K562 (cell line): ENCODE results near the gene SNCB. TPM values are rescaled to one million over a fixed set of nuclear protein-coding genes. Genes with fewer than 3 reads are reported as not detected.
"Not testable (repeated sequence)": the region's sequence is repeated elsewhere in the genome, so short reads cannot be mapped to it uniquely, and the experiment has no call there.

Experiments
- ATAC-seq: fragments of 200-7000 bp; cut with Tn5 transposase; 3 replicates; pipeline ENCODE4 v1.9.1; 2020; ENCODE audit warnings: moderate library complexity
- BruUV-seq: library from RNA; stranded (reverse); fragments of 400-500 nt; replicated peaks from 2 replicates; lab custom pipeline; 2021; lab: Mats Ljungman, UMichigan
- CTCF ChIA-PET: fragments of 300-600 bp; formaldehyde crosslinking; extraction: SDS; loops from one replicate; lab custom pipeline; 2021; ENCODE audit warnings: low intra/inter-chr PET ratio; lab: Yijun Ruan, JAX
- POLR2A ChIA-PET: fragments of 300-600, 350-650 bp; sonication (Branson Sonifier 250); formaldehyde crosslinking; extraction: SDS; loops from one replicate; lab custom pipeline; 2021; ENCODE audit warnings: antibody characterized with exemption, inconsistent platforms; lab: Yijun Ruan, JAX
- DNase-seq, 4 experiments: peaks; one replicate each; pipeline versions ENCODE4 v3.0.0 to v3.0.0-alpha.2; 2011 to 2018; ENCODE audit warnings: low spot score in 3 of 4, mixed read lengths in 3 of 4; ENCODE audit errors: extremely low read depth in 1 of 4
- FAIRE-seq: peaks from 2 replicates; lab custom pipeline; 2011; peaks lifted over from hg19 to GRCh38; lab: Jason Lieb, UNC
- H2AFZ ChIP-seq: 2 replicates; pipeline ENCODE4 v1.6.0; 2011; ENCODE audit warnings: low read depth, low read length, control low read depth, inconsistent platforms
- H3K27ac ChIP-seq: fragments of 200-600 bp; 3 replicates; pipeline ENCODE4 v1.8.0; 2011; ENCODE audit warnings: low read depth, mild to moderate bottlenecking, control low read depth, inconsistent platforms, low read length, moderate library complexity, mixed read lengths; ENCODE audit errors: extremely low read depth
- H3K27me3 ChIP-seq, 2 experiments: fragments of 300-600 bp in 1 of 2; 2 replicates in 1 of 2; 3 replicates in 1 of 2; pipeline versions ENCODE4 v1.6.0 to v1.8.0; 2011; ENCODE audit warnings: inconsistent platforms in 2 of 2, low read length in 2 of 2, mild to moderate bottlenecking in 1 of 2, mixed read lengths in 1 of 2, moderate library complexity in 1 of 2; ENCODE audit not compliant: control insufficient read depth in 2 of 2, insufficient read depth in 2 of 2
- H3K36me3 ChIP-seq: fragments of 300-600 bp; 3 replicates; pipeline ENCODE4 v1.8.0; 2011; ENCODE audit warnings: mild to moderate bottlenecking, low read length, inconsistent platforms; ENCODE audit not compliant: control insufficient read depth, insufficient read depth
- H3K4me1 ChIP-seq, 2 experiments: fragments of 200-600 bp in 1 of 2; replicated peaks in 1 of 2; 2 replicates in 1 of 2; 3 replicates in 1 of 2; pipeline versions ENCODE4 v1.5.1 to v1.8.0; 2011; ENCODE audit warnings: inconsistent platforms in 2 of 2, low read length in 2 of 2, mild to moderate bottlenecking in 1 of 2, mixed read lengths in 1 of 2, moderate library complexity in 1 of 2; ENCODE audit not compliant: control insufficient read depth in 2 of 2, insufficient read depth in 2 of 2
- H3K4me2 ChIP-seq: 2 replicates; pipeline ENCODE4 v1.6.1; 2011; ENCODE audit warnings: low read length, control low read depth, inconsistent platforms, mixed read lengths; ENCODE audit not compliant: insufficient read depth
- H3K4me3 ChIP-seq: fragments of 200-600 bp; sonication (generic), shearing (Covaris generic); 2 replicates; pipeline ENCODE4 v1.5.1; 2016; ENCODE audit warnings: control low read depth, inconsistent platforms
- H3K79me2 ChIP-seq: fragments of 200-600 bp; 3 replicates; pipeline ENCODE4 v1.8.0; 2011; ENCODE audit warnings: low read length, inconsistent platforms; ENCODE audit not compliant: control insufficient read depth, insufficient read depth
- H3K9ac ChIP-seq, 2 experiments: 2 replicates each; pipeline versions ENCODE4 v1.6.0 to v1.6.1; 2011; ENCODE audit warnings: low read depth in 2 of 2, low read length in 2 of 2, control low read depth in 1 of 2, inconsistent platforms in 1 of 2, mild to moderate bottlenecking in 1 of 2, mixed read lengths in 1 of 2; ENCODE audit not compliant: insufficient read depth in 1 of 2
- H3K9me1 ChIP-seq: one replicate; pipeline ENCODE4 v1.6.0; 2011; ENCODE audit warnings: inconsistent platforms, mild to moderate bottlenecking, low read length, moderate library complexity; ENCODE audit not compliant: control insufficient read depth, insufficient read depth
- H3K9me3 ChIP-seq: replicated peaks from 2 replicates; pipeline ENCODE4 v1.5.1; 2011; ENCODE audit warnings: low read depth, low read length, inconsistent platforms; ENCODE audit not compliant: control insufficient read depth, insufficient read depth
- H4K20me1 ChIP-seq: replicated peaks from 2 replicates; pipeline ENCODE4 v1.6.1; 2011; ENCODE audit warnings: low read length, inconsistent platforms, mixed read lengths; ENCODE audit not compliant: control insufficient read depth, insufficient read depth
- CTCF ChIP-seq, 3 experiments: IDR thresholded peaks in 2 of 3; conservative IDR thresholded peaks in 1 of 3; 2 replicates each; pipeline ENCODE4 v1.5.1; 2011 to 2012; ENCODE audit warnings: low read length in 3 of 3, mild to moderate bottlenecking in 3 of 3, control low read depth in 2 of 3, improper control_type of control experiment in 1 of 3, inconsistent platforms in 1 of 3, low read depth in 1 of 3, mixed read lengths in 1 of 3, moderate library complexity in 1 of 3; ENCODE audit not compliant: insufficient read depth in 2 of 3
- FOXK2 ChIP-seq, 2 experiments: fragments of 450-650 bp; IDR thresholded peaks in 1 of 2; conservative IDR thresholded peaks in 1 of 2; 2 replicates each; pipeline ENCODE4 v1.6.1; 2016; ENCODE audit warnings: low read depth in 2 of 2, mild to moderate bottlenecking in 1 of 2
- GTF2E2 ChIP-seq: fragments of 200-800 bp; sonication (Bioruptor generic); IDR thresholded peaks from 2 replicates; pipeline ENCODE4 v1.6.1; 2016; ENCODE audit warnings: missing genetic modification characterization, missing compliant biosample characterization
- MXI1 ChIP-seq: IDR thresholded peaks from 2 replicates; pipeline ENCODE4 v1.6.1; 2011; ENCODE audit warnings: low read depth, mild to moderate bottlenecking, improper control_type of control experiment, low read length
- NCOA1 ChIP-seq: fragments of 450-650 bp; IDR thresholded peaks from 2 replicates; pipeline ENCODE4 v1.6.1; 2016; ENCODE audit warnings: low read depth
- TCF15 ChIP-seq: fragments of 250-450 bp; sonication (Bioruptor Pico); IDR thresholded peaks from 2 replicates; pipeline ENCODE4 v1.8.0; 2022; ENCODE audit warnings: moderate library complexity, mild to moderate bottlenecking, inconsistent platforms
- TSC22D4 ChIP-seq: fragments of 450-650 bp; IDR thresholded peaks from 2 replicates; pipeline ENCODE4 v1.6.1; 2016; ENCODE audit warnings: missing genetic modification characterization, missing biosample characterization, control low read depth
- ZNF785 ChIP-seq: fragments of 250-450 bp; sonication (Bioruptor Pico); IDR thresholded peaks from 2 replicates; pipeline ENCODE4 v1.4.0; 2020; ENCODE audit warnings: mild to moderate bottlenecking
- WGBS: fragments of 100-300 bp; shearing (Covaris generic); methylation state at CpG from one replicate; pipeline ENCODE4 v1.1.6; 2016; ENCODE audit warnings: low coverage, mixed read lengths; ENCODE audit not compliant: insufficient coverage; ENCODE audit errors: missing lambda C conversion rate; 5-methylcytosine and 5-hydroxymethylcytosine counted together
- in situ Hi-C: fragments of 300-500 bp; cut with MboI; formaldehyde crosslinking; loops from 4 replicates; pipeline ENCODE4 v1.15.0; 2018; ENCODE audit warnings: inconsistent platforms, mixed read lengths
- intact Hi-C: fragments of 100-400 bp; cut with micrococcal nuclease; formaldehyde crosslinking; loops from 2 replicates; pipeline ENCODE4 v1.14.2; 2022
- polyA plus RNA-seq, 8 experiments: library from polyadenylated mRNA; depleted of rRNA in 4 of 8; stranded (reverse) in 5 of 8; unstranded in 3 of 8; fragments of >200 nt; fragmentation: Nextera tagmentation in 2 of 8; fragmentation: Illumina TruSeq in 1 of 8; extraction: Ambion mirVana in 2 of 8; extraction: Trizol in 1 of 8; gene quantifications; 2 replicates each; pipeline versions ENCODE4 v1.2.1 to v1.2.3, GENCODE V29; 2011 to 2014; ENCODE audit warnings: inconsistent platforms in 1 of 8, missing spikeins in 1 of 8
- total RNA-seq, 7 experiments: library from RNA; depleted of rRNA in 6 of 7; stranded (reverse); fragments of >200 nt in 6 of 7; fragmentation: Illumina TruSeq in 2 of 7; extraction: Trizol in 2 of 7; gene quantifications; 2 replicates each; pipeline versions ENCODE4 v1.2.1 to v1.2.3, GENCODE V29; 2011 to 2021; ENCODE audit warnings: low replicate concordance in 1 of 7

Gene SNCB
- total and polyA plus RNA-seq, 9 of the 15 experiments (the other 6 are each of a cell fraction or from before 2014, with no cell fraction given), result not detected

DNA sequence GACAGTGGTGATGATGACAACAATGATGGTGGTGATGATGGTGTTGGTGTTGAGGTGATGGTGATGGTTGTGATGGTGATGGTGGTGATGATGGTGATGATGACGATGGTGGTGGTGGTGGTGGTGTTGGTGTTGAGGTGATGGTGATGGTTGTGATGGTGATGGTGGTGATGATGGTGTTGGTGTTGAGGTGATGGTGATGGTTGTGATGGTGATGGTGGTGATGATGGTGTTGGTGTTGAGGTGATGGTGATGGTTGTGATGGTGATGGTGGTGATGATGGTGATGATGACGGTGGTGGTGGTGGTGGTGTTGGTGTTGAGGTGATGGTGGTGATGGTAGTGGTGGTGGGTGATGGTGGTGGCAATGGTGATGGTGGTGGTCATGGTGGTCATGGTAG, 38.7 kb downstream of the SNCB start:
- BruUV-seq, H3K36me3 ChIP-seq, H3K9me3 ChIP-seq, H3K9me1 ChIP-seq, intact Hi-C loops, H3K4me2 ChIP-seq, ATAC-seq, H3K27ac ChIP-seq, H3K9ac ChIP-seq, DNase-seq: not testable (repeated sequence)
- H3K4me1 ChIP-seq, result peaks cover 0 to 15% of the 10 kb centered on the region in 2 experiments; a peak in 1 of 5 replicates
- H3K27me3 ChIP-seq, result peaks cover 6 to 27% of the 10 kb centered on the region in 2 experiments; a peak in 4 of 5 replicates
- 6% methylated on average over 2 of the region's 2 CpGs for whole genome bisulfite sequencing
- 0 out of 2 replicates have a peak, but pooled peaks have one; percentile 40 for TF ChIP-seq TSC22D4 (tag)
- TF ChIP-seq, all 486 proteins: peak for 1; not testable (repeated sequence) for 485
- POLR2A ChIA-PET, H3K79me2 ChIP-seq, H3K4me3 ChIP-seq, CTCF ChIA-PET, H4K20me1 ChIP-seq, H2AFZ ChIP-seq: not testable (repeated sequence)
- in situ Hi-C loops, result loop anchor here (25.0 kb wide), 1 partner anchor 854 kb away; no protein-coding TSS in a partner anchor
- FAIRE-seq, result peak; percentile 29

DNA sequence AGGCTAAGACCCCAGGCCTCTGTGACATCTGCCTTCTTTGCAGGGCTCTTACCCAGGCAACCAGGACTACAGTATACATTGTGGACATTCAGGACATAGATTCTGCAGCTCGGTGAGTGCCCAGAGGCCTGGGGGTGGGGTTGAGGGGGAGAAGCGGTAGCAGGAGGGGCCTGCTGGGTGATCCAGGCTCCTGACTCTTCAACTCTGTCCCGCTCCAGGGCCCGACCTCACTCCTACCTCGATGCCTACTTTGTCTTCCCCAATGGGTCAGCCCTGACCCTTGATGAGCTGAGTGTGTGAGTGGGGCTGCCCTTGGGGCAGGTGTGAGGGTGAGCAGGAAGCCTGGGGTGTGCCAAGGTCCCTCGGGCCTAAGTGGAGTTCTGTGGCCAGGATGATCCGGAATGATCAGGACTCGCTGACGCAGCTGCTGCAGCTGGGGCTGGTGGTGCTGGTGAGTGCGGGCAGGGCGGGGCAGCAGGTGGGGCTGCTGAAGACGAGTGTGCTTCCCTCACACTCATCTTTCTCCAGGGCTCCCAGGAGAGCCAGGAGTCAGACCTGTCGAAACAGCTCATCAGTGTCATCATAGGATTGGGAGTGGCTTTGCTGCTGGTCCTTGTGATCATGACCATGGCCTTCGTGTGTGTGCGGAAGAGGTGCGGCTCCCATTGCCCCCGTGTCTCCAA, 40.2 kb downstream of the SNCB start:
- ChIA-PET CTCF (no interaction called here), POLR2A (no interaction called here)
- Histone ChIP-seq H3K9ac (0 out of 4 replicates have a peak overlapping the region, but pooled peaks of 1 of the 2 experiments have one; percentile 13), H3K27me3 (peaks cover 6 to 31% of the 10 kb centered on the region in 2 experiments; a peak in 4 of 5 replicates), H3K79me2 (no peaks in the 10 kb centered on the region), H3K9me3 (peaks cover 6% of the 10 kb centered on the region), H3K4me2 (no peak overlapping the region), H4K20me1 (no peaks in the 10 kb centered on the region), H3K27ac (no peak overlapping the region), H3K4me1 (peaks cover 0 to 6% of the 10 kb centered on the region in 2 experiments; a peak in 1 of 5 replicates), H3K4me3 (no peak overlapping the region), H3K36me3 (no peaks in the 10 kb centered on the region), H2AFZ (no peak overlapping the region), H3K9me1 (no peaks in the 10 kb centered on the region)
- TF ChIP-seq ZNF785 (CRISPR knock-in tag), result no peak
- no peak for TF ChIP-seq GTF2E2 (tag)
- TF ChIP-seq NCOA1, result no peak
- no peak for TF ChIP-seq TCF15
- TF ChIP-seq FOXK2 (conservative IDR thresholded peaks at IDR 0.05 in 1 of 2, IDR thresholded peaks at IDR 0.05 in 1 of 2; ENCODE audit: low read depth in 2 of 2), result no peak
- no peak for TF ChIP-seq CTCF (IDR thresholded peaks at IDR 0.05 in 2 of 3, conservative IDR thresholded peaks at IDR 0.05 in 1 of 3; ENCODE audit: insufficient read depth in 2 of 3, low read depth in 1 of 3, low read length in 3 of 3)
- no peak for TF ChIP-seq MXI1
- no peak for ATAC-seq
- intact Hi-C loops, result no loop called here
- 4% methylated on average over 17 of the region's 17 CpGs for WGBS
- in situ Hi-C loops, result loop anchor here (25.0 kb wide), 1 partner anchor 853 kb away; no protein-coding TSS in a partner anchor
- no peak for DNase-seq
- no TSS peak for BruUV-seq
- no peak for FAIRE-seq
